GM19468 (cell line): Measurements from ENCODE around the gene GXYLT1.
"Not testable (repeated sequence)": the region's sequence is repeated elsewhere in the genome, so short reads cannot be mapped to it uniquely, and the experiment has no call there.

Experiments used
- ATAC-seq: cut with Tn5 transposase; IDR thresholded peaks from one replicate; pipeline ENCODE4 v1.9.1; 2021; ENCODE audit warnings: mild to moderate bottlenecking, moderate library complexity, moderate number of reproducible peaks; ENCODE audit not compliant: unreplicated experiment; ENCODE audit errors: extremely low read depth

Gene GXYLT1, protein sequence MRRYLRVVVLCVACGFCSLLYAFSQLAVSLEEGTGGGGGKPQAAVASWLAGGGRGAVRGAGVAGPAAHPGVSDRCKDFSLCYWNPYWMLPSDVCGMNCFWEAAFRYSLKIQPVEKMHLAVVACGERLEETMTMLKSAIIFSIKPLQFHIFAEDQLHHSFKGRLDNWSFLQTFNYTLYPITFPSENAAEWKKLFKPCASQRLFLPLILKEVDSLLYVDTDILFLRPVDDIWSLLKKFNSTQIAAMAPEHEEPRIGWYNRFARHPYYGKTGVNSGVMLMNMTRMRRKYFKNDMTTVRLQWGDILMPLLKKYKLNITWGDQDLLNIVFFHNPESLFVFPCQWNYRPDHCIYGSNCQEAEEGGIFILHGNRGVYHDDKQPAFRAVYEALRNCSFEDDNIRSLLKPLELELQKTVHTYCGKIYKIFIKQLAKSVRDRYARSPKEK

DNA sequence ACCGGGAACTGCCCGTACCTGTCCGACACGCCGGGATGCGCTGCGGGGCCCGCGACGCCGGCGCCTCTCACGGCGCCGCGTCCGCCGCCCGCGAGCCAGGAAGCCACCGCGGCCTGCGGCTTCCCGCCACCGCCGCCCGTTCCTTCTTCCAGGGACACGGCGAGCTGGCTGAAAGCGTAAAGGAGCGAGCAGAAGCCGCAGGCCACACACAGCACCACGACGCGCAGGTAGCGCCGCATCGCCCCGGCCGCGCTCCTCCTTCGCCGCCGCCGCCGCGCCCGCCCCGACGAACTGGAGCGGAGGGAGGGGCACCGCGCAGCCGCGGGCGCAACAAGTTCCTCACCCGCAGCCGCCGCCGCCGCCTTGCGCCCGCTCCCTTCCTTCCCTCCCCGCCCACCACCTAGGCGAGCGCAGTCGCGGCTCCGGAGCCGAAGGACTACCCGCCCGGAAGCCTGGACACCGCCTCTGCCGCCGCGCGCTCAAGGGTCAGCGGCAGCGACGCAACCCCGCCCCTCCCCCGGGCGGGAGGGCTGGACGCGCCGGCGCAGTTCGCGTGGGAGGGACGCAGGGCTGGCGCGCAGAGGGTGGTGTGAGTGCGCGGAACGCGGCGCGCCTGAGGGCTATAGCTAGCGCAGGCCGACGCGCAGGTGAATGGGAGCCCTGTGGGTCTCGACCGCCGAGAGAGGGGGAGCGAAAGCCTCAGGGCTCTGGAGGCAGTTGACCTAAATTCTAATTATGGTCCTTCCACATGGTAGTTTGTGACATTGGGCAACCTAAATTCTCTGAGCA is at the start of gene GXYLT1:
Gene GXYLT1, minus strand, starts transcription at position 467 of the 789 bp plus-strand sequence. Its CDS starts 228 bp downstream, at position 239.
- ATAC-seq = peak; percentile 98

DNA sequence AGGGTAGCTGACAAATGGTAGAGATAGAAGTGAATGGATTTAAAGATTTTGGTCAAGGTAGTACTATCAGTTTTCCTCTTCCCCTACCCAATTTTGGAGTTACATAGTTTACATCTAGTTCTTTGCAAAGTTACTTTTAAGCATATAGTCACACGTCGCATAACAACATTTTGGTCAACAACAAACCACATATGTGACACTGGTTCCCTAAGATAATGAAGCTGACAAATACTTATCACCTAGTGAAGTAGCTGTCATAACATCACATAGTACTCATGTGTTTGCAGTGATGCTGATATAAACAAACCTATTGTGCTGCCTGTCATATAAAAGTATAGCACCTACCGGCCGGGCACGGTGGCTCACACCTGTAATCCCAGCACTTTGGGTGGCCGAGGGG is 48.0 kb upstream of the GXYLT1 start:
- no peak for ATAC-seq

DNA sequence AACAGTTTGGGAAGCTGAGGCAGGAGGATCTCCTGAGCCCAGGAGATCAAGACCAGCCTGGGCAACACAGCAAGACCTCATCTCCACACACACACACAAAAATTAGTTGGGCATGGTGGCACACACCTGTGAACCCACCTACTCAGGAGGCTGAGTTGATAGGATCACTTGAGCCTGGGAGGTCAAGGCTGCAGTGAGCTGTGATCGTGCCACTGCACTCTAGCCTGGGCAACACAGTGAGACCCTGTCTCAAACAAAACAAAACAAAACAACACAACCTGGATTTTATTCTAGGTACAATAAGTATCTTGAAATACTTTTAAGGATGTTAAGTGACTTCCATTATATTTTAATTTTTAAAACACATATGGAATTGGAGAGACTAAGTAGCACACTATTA is 47.6 kb upstream of the GXYLT1 start:
- ATAC-seq = no peak

DNA sequence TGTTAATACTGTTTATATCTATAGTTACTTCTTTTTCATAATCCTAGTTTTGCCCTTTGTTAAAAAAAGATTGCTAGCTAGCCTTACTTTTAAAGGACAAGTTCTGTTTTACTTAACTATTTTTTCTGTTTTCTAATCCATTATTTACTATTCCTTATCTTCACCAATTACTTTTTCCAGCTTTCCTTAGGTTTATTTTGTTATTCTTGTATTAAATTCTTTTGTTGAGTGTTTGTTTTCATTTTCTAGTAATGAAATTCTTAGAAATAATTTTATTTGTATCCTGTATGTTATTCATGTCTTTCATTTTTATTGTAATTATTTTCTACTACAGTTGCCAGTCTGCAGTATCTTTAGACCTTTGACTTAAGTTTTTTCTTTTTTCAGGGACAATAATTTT is 45.7 kb upstream of the GXYLT1 start:
- ATAC-seq = no peak

DNA sequence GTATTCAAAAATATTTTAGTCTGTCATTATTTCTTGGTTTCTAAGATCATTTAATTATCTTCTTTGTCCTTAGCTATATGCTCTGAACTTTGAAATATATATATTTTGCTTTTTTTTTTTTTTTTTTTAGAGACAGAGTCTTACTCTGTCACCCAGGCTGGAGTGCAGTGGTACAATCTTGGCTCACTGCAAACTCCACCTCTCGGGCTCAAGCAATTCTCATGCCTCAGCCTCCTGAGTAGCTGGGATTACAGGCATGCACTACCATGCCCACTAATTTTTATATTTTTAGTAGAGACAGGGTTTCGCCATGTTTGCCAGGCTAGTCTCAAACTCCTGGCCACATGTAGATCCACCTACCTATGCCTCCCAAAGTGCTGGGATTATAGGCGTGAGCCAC is 43.6 kb upstream of the GXYLT1 start:
- ATAC-seq = not testable (repeated sequence)

DNA sequence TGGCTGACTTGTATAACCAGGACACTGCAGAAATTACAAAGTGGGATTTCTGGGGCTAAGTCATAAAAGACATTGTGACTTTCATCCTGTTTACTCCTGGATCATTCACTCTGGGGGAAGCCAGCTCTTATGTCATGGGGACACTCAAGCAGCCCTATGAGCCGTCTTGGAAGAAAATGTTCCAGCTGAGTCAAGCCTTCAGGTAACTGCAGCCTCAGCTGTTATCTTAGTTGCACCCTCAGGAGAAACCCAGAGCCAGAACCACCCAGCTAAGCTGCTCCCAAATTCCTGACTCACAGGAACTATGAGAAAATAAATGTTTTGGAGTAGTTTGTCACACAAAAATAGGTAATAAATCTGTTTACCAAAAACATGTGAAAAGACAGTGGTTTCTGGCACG is 43.1 kb upstream of the GXYLT1 start:
- no peak for ATAC-seq

DNA sequence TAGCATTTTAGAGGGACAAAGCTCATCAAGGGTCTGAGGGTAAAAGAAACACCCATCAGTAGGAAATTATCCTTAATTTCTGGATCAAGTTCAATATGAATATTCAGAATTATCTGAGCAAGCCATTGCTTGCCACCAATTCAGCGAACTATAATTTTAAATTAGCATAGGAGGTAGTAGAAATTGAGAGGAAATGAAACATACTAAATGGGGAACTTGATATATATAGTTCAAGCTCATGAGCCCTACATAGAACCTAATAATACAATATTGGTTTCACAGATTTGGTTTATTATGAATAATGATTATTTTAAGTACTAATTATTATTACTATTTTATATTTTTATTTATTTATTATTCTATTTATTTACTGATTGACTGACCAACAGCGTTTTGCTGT is 42.1 kb upstream of the GXYLT1 start:
- no peak for ATAC-seq

DNA sequence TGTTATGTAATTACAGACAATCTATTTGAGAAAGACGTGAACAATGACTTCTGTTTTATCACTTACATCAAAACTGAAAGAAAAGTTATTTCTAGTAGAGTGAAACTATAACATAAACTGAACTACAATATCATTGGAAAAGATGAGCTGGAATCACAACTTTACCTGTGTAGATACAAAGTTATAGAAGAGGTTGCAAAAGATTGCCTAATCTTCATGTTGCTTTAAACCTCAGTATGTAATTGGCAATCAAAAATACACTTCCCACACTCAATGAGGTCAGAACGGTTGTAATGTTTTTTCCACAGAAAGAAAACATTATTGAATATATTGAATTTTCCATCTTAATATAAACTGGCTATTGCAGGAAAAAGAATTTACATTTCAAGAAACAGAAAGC is 37.7 kb upstream of the GXYLT1 start:
- ATAC-seq = no peak

DNA sequence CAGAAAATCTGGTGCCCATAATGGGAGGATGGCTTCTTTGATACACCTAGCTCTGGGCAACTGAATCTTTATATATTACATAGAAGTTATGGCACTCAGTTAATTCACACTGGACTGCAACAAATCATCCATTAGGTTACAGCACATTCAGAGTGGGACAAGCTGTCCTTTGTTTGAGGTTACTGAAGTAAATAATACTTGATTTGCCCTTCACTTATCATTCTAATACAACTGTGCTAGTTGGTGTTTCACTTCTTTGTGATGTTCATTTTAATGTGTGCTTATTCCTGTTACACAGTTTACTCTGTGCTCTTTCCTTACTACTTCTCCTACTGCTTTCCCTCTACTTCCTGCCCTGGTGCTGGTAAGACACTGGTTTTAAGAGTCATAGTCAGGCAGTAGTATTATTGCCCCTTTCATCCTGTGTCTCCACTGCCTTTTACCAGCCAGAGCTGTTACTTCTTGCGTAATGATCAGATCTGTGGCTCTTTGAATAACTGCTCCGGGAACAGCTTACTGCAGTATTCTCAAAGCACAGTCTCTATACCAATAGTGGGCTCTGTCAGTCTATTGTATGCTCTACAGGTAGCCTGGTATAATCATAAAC is 36.4 kb upstream of the GXYLT1 start:
- ATAC-seq = no peak

DNA sequence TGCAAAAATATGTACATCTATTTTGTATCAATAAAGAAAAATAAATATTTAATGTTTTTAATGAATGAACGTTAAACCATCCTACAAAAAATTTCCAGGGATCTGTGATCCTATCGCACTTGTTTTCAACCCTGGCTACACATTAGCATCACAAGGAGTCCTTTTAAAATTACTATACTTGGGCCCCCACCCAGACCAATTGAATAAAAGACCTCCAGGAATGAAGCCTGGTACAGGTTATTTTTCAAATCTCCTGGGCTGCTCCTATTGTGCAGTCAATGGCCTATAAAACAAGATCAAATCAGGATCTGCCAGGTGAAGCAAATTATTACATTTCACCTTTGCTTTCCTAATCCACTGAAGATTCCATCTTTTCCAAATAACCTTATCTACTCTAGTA is 33.4 kb upstream of the GXYLT1 start:
- ATAC-seq = no peak

DNA sequence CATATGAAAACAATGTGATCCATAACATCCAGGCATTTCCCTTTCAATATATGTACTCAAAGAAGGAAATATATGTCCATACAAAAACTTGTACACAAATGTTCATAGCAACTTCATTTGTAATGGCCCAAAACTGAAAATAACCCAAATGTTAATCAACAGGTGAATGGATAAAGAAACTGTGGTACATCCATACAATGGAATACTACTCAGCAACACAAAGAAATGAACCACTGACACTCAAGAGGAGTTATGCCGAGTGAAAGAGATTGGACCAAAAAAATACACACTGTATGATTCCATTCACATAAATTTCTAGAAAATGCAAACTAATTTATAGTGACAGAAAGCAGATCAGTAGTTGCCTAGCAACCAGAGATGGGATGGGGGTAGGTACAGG is 30.3 kb upstream of the GXYLT1 start:
- no peak for ATAC-seq

DNA sequence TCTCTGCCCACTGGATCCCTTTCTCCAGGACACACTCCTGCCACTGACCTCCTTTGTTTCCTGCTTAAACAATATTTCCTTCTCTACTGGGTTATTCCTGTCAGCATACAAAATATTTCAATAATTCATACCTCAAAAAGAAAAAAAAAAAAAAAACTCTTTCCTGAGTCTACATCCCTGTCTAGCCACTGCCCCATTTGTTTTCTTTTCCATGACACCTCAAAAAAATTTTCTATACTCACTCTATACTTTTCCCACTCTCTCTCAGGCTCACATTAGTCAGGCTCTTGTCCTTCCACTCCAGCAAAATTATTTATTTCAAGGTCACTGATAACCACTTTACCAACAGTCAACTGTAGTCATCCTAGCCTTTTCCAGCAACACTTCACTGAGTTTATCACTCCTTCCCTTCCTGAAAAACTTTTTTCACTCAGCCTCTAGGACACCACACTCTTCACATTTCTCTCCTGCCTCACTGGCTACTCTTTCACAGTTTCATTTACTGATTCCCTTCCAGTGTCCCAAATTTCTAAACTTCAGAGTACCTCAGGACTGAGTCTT is 29.4 kb upstream of the GXYLT1 start:
- no peak for ATAC-seq

DNA sequence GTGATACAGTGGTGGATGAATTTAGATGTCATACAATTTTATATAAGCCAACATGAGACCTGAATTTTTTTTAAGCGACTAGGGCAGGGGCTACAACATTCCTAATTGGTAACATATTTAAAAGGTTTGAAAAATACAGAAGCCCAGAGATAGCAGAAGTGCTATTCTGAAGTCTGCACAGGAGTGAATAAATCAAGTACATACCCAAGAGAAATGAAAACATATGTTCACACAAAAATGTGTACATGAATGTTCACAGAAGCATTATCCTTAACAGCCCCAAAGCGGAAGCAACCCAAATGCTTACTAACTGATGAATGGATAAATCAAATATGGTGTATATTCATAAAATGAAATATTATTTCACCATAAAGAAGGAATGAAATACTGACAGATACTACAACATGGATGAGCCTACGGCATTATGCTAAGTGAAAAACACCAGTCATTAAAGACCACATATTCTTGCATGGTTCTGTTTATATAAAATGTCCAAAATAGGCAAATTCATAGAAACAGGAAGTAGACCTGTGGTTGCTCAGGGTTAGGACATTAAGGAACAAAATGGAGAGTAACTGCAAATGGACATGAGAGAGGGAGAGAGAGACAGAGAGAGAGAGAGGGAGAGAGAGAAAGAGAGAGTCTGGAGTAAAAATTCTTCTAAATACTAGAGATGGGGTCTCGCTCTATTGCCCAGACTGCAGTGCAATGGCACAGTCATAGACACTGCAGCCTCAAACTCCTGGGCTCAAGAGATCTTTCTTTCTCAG is 28.0 kb upstream of the GXYLT1 start:
- ATAC-seq = no peak

DNA sequence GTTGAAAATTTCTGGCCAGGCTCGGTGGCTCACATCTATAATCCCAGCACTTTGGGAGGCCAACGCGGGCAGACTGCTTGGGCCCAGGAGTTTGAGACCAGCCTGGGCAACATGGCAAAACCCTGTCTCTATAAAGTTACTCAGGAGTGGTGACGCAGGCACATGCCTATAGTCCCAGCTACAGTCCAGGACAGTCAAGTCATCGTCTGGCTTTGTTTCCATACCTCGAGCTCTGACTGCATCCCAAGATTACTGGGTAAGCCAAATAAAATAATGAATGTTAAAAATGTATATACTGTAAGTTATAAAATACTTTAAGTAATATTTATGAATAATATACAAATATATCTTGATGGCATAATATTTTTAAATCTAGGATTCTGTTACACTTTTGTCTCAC is 23.0 kb upstream of the GXYLT1 start:
- no peak for ATAC-seq

DNA sequence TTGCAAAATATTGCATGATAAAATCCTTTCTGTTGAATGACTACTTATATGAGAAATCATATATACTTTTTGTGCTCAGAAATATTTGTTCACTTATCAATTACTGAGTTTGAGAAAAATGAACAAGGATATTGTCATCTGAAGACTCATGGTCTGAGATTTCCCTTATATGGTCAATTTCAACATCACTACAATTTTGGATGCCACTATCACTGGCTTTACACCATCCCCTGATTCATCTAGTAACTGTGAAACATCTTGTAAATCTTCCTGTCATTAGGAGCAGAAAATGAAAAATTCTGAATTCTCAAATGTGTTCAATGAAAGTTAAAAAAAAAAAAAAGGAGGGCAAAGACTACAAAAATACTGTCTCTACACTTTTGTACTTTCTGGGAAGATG is 21.8 kb upstream of the GXYLT1 start:
- ATAC-seq = no peak

DNA sequence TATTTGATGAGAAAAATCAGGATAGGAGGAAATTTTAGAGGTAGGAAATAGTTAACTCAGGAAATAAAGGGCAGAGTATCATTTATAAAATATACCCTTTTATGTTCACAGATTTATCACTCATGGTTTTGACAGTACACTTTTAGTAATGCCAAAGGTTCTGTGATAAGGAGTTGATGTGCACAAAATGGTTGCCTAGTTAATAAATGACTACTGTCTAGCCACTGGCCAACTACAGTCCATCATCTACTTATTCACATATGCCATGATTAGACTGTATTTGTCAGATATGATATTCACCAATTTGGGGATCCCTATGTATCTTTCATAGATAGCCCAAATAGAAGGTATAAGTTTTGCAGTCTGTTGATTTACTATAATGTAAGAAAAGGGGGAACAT is 19.2 kb upstream of the GXYLT1 start:
- ATAC-seq = no peak

DNA sequence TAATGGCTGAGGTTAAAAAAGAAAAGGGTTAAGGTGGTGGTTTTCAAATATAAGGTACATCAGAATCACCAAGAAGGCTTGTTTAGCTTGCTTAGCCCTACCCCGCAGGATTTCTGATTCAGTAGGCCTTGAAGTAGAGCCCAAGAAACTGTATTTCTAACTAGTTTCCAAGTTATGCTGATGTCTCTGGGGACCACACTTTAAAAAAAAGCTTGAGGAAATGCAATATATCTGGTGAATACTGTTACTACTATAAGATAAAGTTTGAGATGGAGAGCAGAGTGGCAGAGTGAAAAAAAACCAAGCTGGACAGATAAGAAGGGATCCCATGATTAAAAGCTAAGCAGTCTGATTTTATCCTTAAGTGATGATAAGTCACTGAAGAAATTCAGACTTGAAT is 18.3 kb upstream of the GXYLT1 start:
- ATAC-seq = no peak

DNA sequence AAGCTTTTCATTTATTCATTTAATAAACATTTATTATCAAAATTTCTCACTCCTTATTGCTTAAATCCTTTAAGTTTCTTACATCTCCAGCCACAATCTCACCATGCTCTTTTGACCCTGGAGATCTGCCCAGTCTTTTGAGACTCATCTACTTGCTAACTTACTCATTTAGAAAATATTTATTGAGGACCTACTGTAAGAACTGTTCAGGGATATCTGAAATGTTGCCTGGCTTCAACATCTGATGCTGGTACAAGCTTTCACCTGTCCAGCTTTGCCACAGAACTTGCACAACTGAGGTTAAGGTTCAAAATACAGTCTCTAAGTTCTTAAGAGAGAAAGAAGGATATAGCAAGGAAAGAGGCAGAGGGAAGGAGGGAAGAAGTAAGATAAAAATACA is 17.5 kb upstream of the GXYLT1 start:
- no peak for ATAC-seq

DNA sequence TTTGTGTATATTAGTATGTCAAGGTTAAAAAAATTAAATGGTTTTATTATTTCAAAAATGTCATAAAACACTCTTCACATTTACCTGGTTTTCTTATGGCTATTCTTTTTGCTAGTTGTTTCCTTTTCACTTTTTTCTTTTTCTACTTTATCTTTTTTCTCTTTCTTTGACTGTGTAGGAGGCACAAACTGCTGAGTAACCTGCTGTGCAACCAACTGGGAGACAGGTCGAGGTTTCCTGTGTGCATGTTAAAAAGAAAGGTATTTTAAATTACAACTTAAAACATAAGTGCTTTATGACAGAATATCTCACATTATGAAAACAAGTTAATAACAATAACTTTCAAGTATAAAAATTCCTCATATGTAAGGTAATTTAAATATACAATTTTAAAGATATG is 16.9 kb upstream of the GXYLT1 start:
- no peak for ATAC-seq

DNA sequence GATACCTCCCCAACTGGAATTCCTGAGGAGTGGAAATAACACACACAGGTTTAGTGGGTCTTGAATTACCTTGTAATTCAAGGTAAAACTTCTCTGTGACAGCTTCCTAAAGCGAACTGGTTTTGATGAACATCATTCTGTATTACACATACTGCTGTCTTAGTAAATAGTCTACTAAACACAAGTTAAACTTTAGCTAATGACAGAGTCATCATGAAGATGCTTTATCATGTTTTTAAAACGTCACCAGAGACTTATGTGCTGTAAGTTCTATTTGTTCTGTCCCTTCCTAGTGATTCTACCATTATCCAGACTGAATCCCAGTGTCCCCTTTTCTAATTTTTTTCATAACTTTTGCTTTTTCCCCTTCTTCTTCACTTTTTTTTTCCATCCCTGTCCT is 11.6 kb upstream of the GXYLT1 start:
- ATAC-seq = no peak
